HepG2 (cell line): ENCODE measurements around the gene ELL. TPM values are rescaled to one million over a fixed set of nuclear protein-coding genes. Genes with fewer than 3 reads are reported as not detected.

Experiments
- DPF2 ChIP-seq: sonication (generic); formaldehyde crosslinking; IDR thresholded peaks from 2 replicates; pipeline ENCODE4 v1.4.0; 2020; ENCODE audit warnings: mild to moderate bottlenecking, low read depth, missing genetic modification reagents, borderline replicate concordance
- FOXC1 ChIP-seq: sonication (generic); formaldehyde crosslinking; IDR thresholded peaks from 2 replicates; pipeline ENCODE4 v1.8.0; 2022; ENCODE audit warnings: mild to moderate bottlenecking, missing genetic modification reagents, borderline replicate concordance
- GABPA ChIP-seq, 2 experiments: IDR thresholded peaks; 2 replicates each; pipeline ENCODE4 v1.6.1; 2011 to 2016; ENCODE audit warnings: low read depth in 2 of 2, low read length in 1 of 2, missing biosample characterization in 1 of 2, missing genetic modification characterization in 1 of 2
- NR2F6 ChIP-seq, 2 experiments: IDR thresholded peaks; 2 replicates each; pipeline ENCODE4 v1.6.1; 2016; ENCODE audit warnings: antibody characterized with exemption in 1 of 2, mild to moderate bottlenecking in 1 of 2
- PCBP2 ChIP-seq: fragments of 200-400 bp; formaldehyde crosslinking; optimal IDR thresholded peaks from 2 replicates; pipeline ENCODE3; 2018; ENCODE audit warnings: low read length, low read depth; ENCODE audit not compliant: poor library complexity, severe bottlenecking
- PPARG ChIP-seq: conservative IDR thresholded peaks from 2 replicates; pipeline ENCODE4 v1.6.1; 2016; ENCODE audit warnings: missing biosample characterization, missing genetic modification reagents
- SRSF9 ChIP-seq: fragments of 200-400 bp; formaldehyde crosslinking; IDR thresholded peaks from 2 replicates; pipeline ENCODE4 v1.6.1; 2018; ENCODE audit warnings: borderline replicate concordance, mild to moderate bottlenecking, low read depth, low read length; ENCODE audit not compliant: insufficient read depth, poor library complexity, severe bottlenecking
- TCF7L2 ChIP-seq: IDR thresholded peaks from 2 replicates; pipeline ENCODE4 v1.6.1; 2011; ENCODE audit warnings: mild to moderate bottlenecking, low read depth, low read length, moderate library complexity
- ZNF138 ChIP-seq: sonication (generic); formaldehyde crosslinking; IDR thresholded peaks from 2 replicates; pipeline ENCODE4 v1.5.0; 2020; ENCODE audit warnings: mild to moderate bottlenecking, low read depth, missing genetic modification reagents
- ZNF160 ChIP-seq: sonication (generic); formaldehyde crosslinking; IDR thresholded peaks from 2 replicates; pipeline ENCODE4 v1.8.0; 2022; ENCODE audit warnings: mild to moderate bottlenecking, inconsistent platforms, missing genetic modification reagents
- ZNF17 ChIP-seq: sonication (generic); formaldehyde crosslinking; IDR thresholded peaks from 2 replicates; pipeline ENCODE4 v1.5.0; 2020; ENCODE audit warnings: mild to moderate bottlenecking, missing genetic modification reagents
- ZNF747 ChIP-seq: sonication (generic); formaldehyde crosslinking; IDR thresholded peaks from 2 replicates; pipeline ENCODE4 v1.8.1; 2023; ENCODE audit warnings: missing genetic modification reagents, mild to moderate bottlenecking, borderline replicate concordance
- polyA plus RNA-seq, 8 experiments: library from polyadenylated mRNA; depleted of rRNA in 3 of 8; stranded (reverse) in 7 of 8; unstranded in 1 of 8; fragments of >200 nt; fragmentation: Illumina TruSeq in 4 of 8; extraction: Trizol in 4 of 8; gene quantifications; 2 replicates each; pipeline versions ENCODE4 v1.2.1 to v1.2.3, GENCODE V29; 2011 to 2016; ENCODE audit warnings: low read depth in 4 of 8, missing spikeins in 1 of 8, mixed read lengths in 1 of 8; ENCODE audit not compliant: insufficient read depth in 1 of 8
- total RNA-seq, 5 experiments: library from RNA; depleted of rRNA; stranded (reverse); fragments of >200 nt; fragmentation: Illumina TruSeq; extraction: Trizol; gene quantifications; 2 replicates each; pipeline ENCODE4 v1.2.3, GENCODE V29; 2016; ENCODE audit warnings: low read depth in 1 of 5
- TF ChIP-seq, protein P1 (sequence below): sonication (generic); formaldehyde crosslinking; IDR thresholded peaks from 2 replicates; pipeline ENCODE4 v1.4.0; 2020; ENCODE audit warnings: missing genetic modification reagents, borderline replicate concordance
- TF ChIP-seq, protein P2 (sequence below): IDR thresholded peaks from 2 replicates; pipeline ENCODE4 v1.6.1; 2012; ENCODE audit warnings: low read depth, low read length, improper control_type of control experiment
- TF ChIP-seq, protein P3 (sequence below): sonication (generic); formaldehyde crosslinking; IDR thresholded peaks from 2 replicates; pipeline ENCODE4 v1.5.1; 2020; ENCODE audit warnings: mild to moderate bottlenecking, missing genetic modification reagents
- TF ChIP-seq, protein P4 (sequence below): sonication (generic); formaldehyde crosslinking; IDR thresholded peaks from 2 replicates; pipeline ENCODE4 v1.8.1; 2023; ENCODE audit warnings: mild to moderate bottlenecking, missing genetic modification reagents

The ELL gene
- total and polyA plus RNA-seq, 2 of the 13 experiments (the other 11 are each of a cell fraction or from before 2014, with no cell fraction given), result 3.7 to 5.4 TPM

DNA sequence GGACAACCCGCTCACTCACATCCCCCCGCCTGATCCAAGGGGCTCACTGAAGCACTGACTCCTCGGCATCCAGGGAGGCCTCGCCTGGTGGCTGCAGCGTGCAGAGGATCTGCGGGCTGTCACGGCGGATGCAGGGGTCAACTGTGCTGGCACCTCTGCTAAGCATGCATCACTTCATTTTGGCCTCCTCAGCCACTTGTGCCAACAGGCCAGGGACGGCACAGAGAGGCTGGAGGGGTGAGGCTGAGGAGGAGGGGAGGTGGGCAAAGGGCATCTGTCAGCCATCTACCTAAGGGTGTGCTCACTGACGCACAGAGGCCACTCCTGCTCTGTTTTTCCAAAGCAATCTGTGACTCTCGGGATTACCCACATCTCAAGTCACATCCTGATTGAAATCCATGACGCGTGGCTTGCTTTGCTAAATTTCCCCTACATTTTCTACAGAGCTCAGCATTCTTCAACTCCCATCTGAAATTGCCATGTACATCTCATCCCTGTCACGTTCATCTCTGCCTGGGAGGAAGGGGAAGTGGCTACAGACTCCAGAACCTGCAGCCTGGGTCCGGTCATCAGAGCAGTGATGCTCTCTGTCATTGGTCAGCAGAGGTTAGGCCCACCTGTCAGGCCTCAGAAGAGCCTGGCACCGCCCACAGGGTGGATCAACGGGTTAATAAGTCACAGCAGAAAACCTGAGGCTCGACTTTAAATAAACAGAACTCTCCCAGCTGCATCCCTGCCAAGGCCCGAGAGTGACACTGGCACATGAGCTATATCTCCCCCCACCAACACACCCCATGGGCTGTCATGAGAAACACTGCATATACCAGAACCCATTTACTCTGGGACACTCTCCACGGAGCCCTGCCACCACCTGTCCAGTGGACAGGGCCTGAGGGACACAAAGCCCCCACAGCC is 17.6 kb downstream of the ELL start (continued):
- TF ChIP-seq, protein P1, sequence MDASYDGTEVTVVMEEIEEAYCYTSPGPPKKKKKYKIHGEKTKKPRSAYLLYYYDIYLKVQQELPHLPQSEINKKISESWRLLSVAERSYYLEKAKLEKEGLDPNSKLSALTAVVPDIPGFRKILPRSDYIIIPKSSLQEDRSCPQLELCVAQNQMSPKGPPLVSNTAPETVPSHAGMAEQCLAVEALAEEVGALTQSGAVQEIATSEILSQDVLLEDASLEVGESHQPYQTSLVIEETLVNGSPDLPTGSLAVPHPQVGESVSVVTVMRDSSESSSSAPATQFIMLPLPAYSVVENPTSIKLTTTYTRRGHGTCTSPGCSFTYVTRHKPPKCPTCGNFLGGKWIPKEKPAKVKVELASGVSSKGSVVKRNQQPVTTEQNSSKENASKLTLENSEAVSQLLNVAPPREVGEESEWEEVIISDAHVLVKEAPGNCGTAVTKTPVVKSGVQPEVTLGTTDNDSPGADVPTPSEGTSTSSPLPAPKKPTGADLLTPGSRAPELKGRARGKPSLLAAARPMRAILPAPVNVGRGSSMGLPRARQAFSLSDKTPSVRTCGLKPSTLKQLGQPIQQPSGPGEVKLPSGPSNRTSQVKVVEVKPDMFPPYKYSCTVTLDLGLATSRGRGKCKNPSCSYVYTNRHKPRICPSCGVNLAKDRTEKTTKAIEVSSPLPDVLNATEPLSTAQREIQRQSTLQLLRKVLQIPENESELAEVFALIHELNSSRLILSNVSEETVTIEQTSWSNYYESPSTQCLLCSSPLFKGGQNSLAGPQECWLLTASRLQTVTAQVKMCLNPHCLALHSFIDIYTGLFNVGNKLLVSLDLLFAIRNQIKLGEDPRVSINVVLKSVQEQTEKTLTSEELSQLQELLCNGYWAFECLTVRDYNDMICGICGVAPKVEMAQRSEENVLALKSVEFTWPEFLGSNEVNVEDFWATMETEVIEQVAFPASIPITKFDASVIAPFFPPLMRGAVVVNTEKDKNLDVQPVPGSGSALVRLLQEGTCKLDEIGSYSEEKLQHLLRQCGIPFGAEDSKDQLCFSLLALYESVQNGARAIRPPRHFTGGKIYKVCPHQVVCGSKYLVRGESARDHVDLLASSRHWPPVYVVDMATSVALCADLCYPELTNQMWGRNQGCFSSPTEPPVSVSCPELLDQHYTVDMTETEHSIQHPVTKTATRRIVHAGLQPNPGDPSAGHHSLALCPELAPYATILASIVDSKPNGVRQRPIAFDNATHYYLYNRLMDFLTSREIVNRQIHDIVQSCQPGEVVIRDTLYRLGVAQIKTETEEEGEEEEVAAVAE (CRISPR knock-in tag), result 0 out of 2 replicates have a peak, but pooled peaks have one; percentile 52
- TF ChIP-seq ZNF160 (CRISPR knock-in tag) (no peak), PPARG (no peak), ZNF747 (CRISPR knock-in tag) (no peak; the same call in 1 of the 2 replicates), FOXC1 (CRISPR knock-in tag) (peak; percentile 56; the same call in 1 of the 2 replicates), GABPA (IDR thresholded peaks at IDR 0.05; ENCODE audit: low read depth, low read length) (peak; percentile 36; the same call in 1 of the 2 replicates), GABPA (CRISPR knock-in tag; IDR thresholded peaks at IDR 0.05; ENCODE audit: low read depth) (peak; percentile 73), DPF2 (no peak), SRSF9 (no peak), ZNF138 (CRISPR knock-in tag) (peak; percentile 14; the same call in 1 of the 2 replicates), NR2F6 (IDR thresholded peaks at IDR 0.05) (0 out of 2 replicates have a peak, but pooled peaks have one; percentile 8), NR2F6 (CRISPR knock-in tag; IDR thresholded peaks at IDR 0.05) (no peak; the same call in 1 of the 2 replicates), ZNF17 (CRISPR knock-in tag) (no peak), TCF7L2 (no peak), PCBP2 (no peak)
- TF ChIP-seq, protein P2, sequence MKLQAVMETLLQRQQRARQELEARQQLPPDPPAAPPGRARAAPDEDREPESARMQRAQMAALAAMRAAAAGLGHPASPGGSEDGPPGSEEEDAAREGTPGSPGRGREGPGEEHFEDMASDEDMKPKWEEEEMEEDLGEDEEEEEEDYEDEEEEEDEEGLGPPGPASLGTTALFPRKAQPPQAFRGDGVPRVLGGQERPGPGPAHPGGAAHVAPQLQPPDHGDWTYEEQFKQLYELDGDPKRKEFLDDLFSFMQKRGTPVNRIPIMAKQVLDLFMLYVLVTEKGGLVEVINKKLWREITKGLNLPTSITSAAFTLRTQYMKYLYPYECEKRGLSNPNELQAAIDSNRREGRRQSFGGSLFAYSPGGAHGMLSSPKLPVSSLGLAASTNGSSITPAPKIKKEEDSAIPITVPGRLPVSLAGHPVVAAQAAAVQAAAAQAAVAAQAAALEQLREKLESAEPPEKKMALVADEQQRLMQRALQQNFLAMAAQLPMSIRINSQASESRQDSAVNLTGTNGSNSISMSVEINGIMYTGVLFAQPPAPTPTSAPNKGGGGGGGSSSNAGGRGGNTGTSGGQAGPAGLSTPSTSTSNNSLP, result no peak
- TF ChIP-seq, protein P3, sequence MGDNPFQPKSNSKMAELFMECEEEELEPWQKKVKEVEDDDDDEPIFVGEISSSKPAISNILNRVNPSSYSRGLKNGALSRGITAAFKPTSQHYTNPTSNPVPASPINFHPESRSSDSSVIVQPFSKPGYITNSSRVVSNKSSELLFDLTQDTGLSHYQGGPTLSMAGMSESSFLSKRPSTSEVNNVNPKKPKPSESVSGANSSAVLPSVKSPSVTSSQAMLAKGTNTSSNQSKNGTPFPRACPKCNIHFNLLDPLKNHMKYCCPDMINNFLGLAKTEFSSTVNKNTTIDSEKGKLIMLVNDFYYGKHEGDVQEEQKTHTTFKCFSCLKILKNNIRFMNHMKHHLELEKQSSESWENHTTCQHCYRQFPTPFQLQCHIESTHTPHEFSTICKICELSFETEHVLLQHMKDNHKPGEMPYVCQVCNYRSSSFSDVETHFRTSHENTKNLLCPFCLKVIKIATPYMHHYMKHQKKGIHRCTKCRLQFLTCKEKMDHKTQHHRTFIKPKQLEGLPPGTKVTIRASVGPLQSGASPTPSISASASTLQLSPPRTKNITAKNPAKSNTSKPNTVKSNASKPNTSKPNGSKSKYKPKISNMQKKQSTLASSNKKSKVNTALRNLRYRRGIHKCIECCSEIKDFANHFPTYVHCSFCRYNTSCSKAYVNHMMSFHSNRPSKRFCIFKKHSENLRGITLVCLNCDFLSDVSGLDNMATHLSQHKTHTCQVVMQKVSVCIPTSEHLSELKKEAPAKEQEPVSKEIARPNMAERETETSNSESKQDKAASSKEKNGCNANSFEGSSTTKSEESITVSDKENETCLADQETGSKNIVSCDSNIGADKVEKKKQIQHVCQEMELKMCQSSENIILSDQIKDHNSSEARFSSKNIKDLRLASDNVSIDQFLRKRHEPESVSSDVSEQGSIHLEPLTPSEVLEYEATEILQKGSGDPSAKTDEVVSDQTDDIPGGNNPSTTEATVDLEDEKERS (CRISPR knock-in tag), result 0 out of 2 replicates have a peak, but pooled peaks have one; percentile 46
- TF ChIP-seq, protein P4, sequence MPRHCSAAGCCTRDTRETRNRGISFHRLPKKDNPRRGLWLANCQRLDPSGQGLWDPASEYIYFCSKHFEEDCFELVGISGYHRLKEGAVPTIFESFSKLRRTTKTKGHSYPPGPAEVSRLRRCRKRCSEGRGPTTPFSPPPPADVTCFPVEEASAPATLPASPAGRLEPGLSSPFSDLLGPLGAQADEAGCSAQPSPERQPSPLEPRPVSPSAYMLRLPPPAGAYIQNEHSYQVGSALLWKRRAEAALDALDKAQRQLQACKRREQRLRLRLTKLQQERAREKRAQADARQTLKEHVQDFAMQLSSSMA (CRISPR knock-in tag), result no peak
